HUES64 (cell line): ENCODE data around the gene CNTNAP2.

Experiments used
- H3K27ac ChIP-seq: 2 replicates; pipeline ENCODE4 v1.7.0; 2013; ENCODE audit warnings: low read depth, low read length, inconsistent platforms
- H3K27me3 ChIP-seq: 2 replicates; pipeline ENCODE4 v1.6.1; 2013; ENCODE audit warnings: mild to moderate bottlenecking, low read length; ENCODE audit not compliant: insufficient read depth
- H3K36me3 ChIP-seq: 2 replicates; pipeline ENCODE4 v1.6.1; 2013; ENCODE audit warnings: mild to moderate bottlenecking, low read length; ENCODE audit not compliant: insufficient read depth
- H3K4me1 ChIP-seq: 2 replicates; pipeline ENCODE4 v1.6.1; 2013; ENCODE audit warnings: mild to moderate bottlenecking, low read length, moderate library complexity; ENCODE audit not compliant: insufficient read depth
- H3K4me3 ChIP-seq: 2 replicates; pipeline ENCODE4 v1.5.1; 2013; ENCODE audit warnings: mild to moderate bottlenecking, low read length, moderate library complexity
- H3K9ac ChIP-seq: 2 replicates; pipeline ENCODE4 v1.6.1; 2013; ENCODE audit warnings: mild to moderate bottlenecking, low read depth, low read length
- H3K9me3 ChIP-seq: 2 replicates; pipeline ENCODE4 v1.6.1; 2013; ENCODE audit warnings: low read depth, low read length; ENCODE audit not compliant: insufficient read depth
- WGBS: fragments of 150-250, 120-280 bp; methylation state at CpG from one replicate; pipeline ENCODE4 v1.1.7; 2013; ENCODE audit warnings: missing lambda C conversion rate; 5-methylcytosine and 5-hydroxymethylcytosine counted together

CNTNAP2 gene

GRCh38 chr7:147639751-147640150, 1523.2 kb downstream of the CNTNAP2 start:
- Histone ChIP-seq H3K27me3 (no peaks in the 10 kb centered on the region), H3K4me1 (peaks cover 9% of the 10 kb centered on the region), H3K9me3 (no peaks in the 10 kb centered on the region), H3K9ac (no peak overlapping the region), H3K27ac (no peak overlapping the region), H3K4me3 (no peak overlapping the region), H3K36me3 (no peaks in the 10 kb centered on the region)
- 94% methylated on average over 2 of the region's 3 CpGs for WGBS

GRCh38 chr7:147640821-147641220, 1524.2 kb downstream of the CNTNAP2 start:
- Histone ChIP-seq H3K4me3 (no peak overlapping the region), H3K4me1 (peaks cover 9% of the 10 kb centered on the region), H3K9me3 (no peaks in the 10 kb centered on the region), H3K9ac (no peak overlapping the region), H3K27me3 (no peaks in the 10 kb centered on the region), H3K36me3 (no peaks in the 10 kb centered on the region), H3K27ac (no peak overlapping the region)
- 92% methylated on average over 9 of the region's 9 CpGs for WGBS

- H3K27me3 ChIP-seq: no peaks in the 10 kb centered on the region
- no peaks in the 10 kb centered on the region for H3K4me1 ChIP-seq
- 92% methylated on average over 4 of the region's 4 CpGs for WGBS
- no peak overlapping the region for H3K4me3 ChIP-seq
- H3K27ac ChIP-seq: no peak overlapping the region
- H3K36me3 ChIP-seq: no peaks in the 10 kb centered on the region
- H3K9ac ChIP-seq: no peak overlapping the region
- H3K9me3 ChIP-seq: no peaks in the 10 kb centered on the region
These were observed 1530.0 kb downstream of the CNTNAP2 start for GRCh38 chr7:147646568-147646967.

GRCh38 chr7:147650991-147651390, 1534.4 kb downstream of the CNTNAP2 start:
- Histone ChIP-seq H3K9me3 (no peaks in the 10 kb centered on the region), H3K4me3 (no peak overlapping the region), H3K4me1 (peaks cover 15% of the 10 kb centered on the region), H3K27me3 (no peaks in the 10 kb centered on the region), H3K9ac (no peak overlapping the region), H3K36me3 (no peaks in the 10 kb centered on the region), H3K27ac (no peak overlapping the region)
- 94% methylated on average over 3 of the region's 3 CpGs for WGBS

- Histone ChIP-seq H3K27me3 (no peaks in the 10 kb centered on the region), H3K9me3 (no peaks in the 10 kb centered on the region), H3K4me3 (no peak overlapping the region), H3K4me1 (peaks cover 15% of the 10 kb centered on the region), H3K36me3 (no peaks in the 10 kb centered on the region), H3K9ac (no peak overlapping the region), H3K27ac (no peak overlapping the region)
- WGBS: 94% methylated on average over 1 of the region's 1 CpG
These were observed 1535.0 kb downstream of the CNTNAP2 start for GRCh38 chr7:147651601-147652000.

GRCh38 chr7:147653456-147653855, 1536.9 kb downstream of the CNTNAP2 start:
- peaks cover 18% of the 10 kb centered on the region for H3K4me1 ChIP-seq
- no peaks in the 10 kb centered on the region for H3K27me3 ChIP-seq
- 81% methylated on average over 3 of the region's 3 CpGs for WGBS
- no peaks in the 10 kb centered on the region for H3K9me3 ChIP-seq
- H3K9ac ChIP-seq: no peak overlapping the region
- no peaks in the 10 kb centered on the region for H3K36me3 ChIP-seq
- no peak overlapping the region for H3K4me3 ChIP-seq
- H3K27ac ChIP-seq: no peak overlapping the region

- Histone ChIP-seq H3K4me3 (no peak overlapping the region), H3K27ac (peak overlapping the region; percentile 49; the same call in 1 of the 2 replicates), H3K27me3 (no peaks in the 10 kb centered on the region), H3K36me3 (no peaks in the 10 kb centered on the region), H3K4me1 (peaks cover 22% of the 10 kb centered on the region), H3K9me3 (no peaks in the 10 kb centered on the region), H3K9ac (no peak overlapping the region)
- 71% methylated on average over 2 of the region's 2 CpGs for WGBS
These were observed 1541.9 kb downstream of the CNTNAP2 start for GRCh38 chr7:147658392-147658967.

GRCh38 chr7:147659036-147659995, 1542.7 kb downstream of the CNTNAP2 start:
- Histone ChIP-seq H3K27me3 (no peaks in the 10 kb centered on the region), H3K4me1 (peaks cover 13% of the 10 kb centered on the region), H3K9ac (no peak overlapping the region), H3K4me3 (no peak overlapping the region), H3K9me3 (no peaks in the 10 kb centered on the region), H3K36me3 (no peaks in the 10 kb centered on the region), H3K27ac (peak overlapping the region; percentile 49; the same call in 1 of the 2 replicates)
- 100% methylated on average over 2 of the region's 4 CpGs for WGBS

GRCh38 chr7:147664541-147664940, 1547.9 kb downstream of the CNTNAP2 start:
- Histone ChIP-seq H3K4me1 (no peaks in the 10 kb centered on the region), H3K9me3 (no peaks in the 10 kb centered on the region), H3K36me3 (no peaks in the 10 kb centered on the region), H3K4me3 (no peak overlapping the region), H3K9ac (no peak overlapping the region), H3K27me3 (no peaks in the 10 kb centered on the region), H3K27ac (no peak overlapping the region)
- WGBS: 91% methylated on average over 6 of the region's 6 CpGs

GRCh38 chr7:147670759-147671158, 1554.2 kb downstream of the CNTNAP2 start:
- H3K27ac ChIP-seq: no peak overlapping the region
- no peaks in the 10 kb centered on the region for H3K9me3 ChIP-seq
- no peak overlapping the region for H3K9ac ChIP-seq
- 95% methylated on average over 10 of the region's 10 CpGs for WGBS
- no peaks in the 10 kb centered on the region for H3K4me1 ChIP-seq
- no peaks in the 10 kb centered on the region for H3K36me3 ChIP-seq
- no peak overlapping the region for H3K4me3 ChIP-seq
- no peaks in the 10 kb centered on the region for H3K27me3 ChIP-seq

- Histone ChIP-seq H3K9me3 (no peaks in the 10 kb centered on the region), H3K9ac (no peak overlapping the region), H3K27me3 (no peaks in the 10 kb centered on the region), H3K4me1 (no peaks in the 10 kb centered on the region), H3K27ac (no peak overlapping the region), H3K4me3 (no peak overlapping the region), H3K36me3 (no peaks in the 10 kb centered on the region)
These were observed 1558.1 kb downstream of the CNTNAP2 start for GRCh38 chr7:147674705-147675104.
